D721Med (cell line): ENCODE results near the gene CFAP61.

Source experiments
- DNase-seq: peaks from one replicate; pipeline ENCODE4 v3.0.0; 2011; ENCODE audit warnings: low spot score; ENCODE audit not compliant: insufficient read length
- FAIRE-seq: peaks from 2 replicates; lab custom pipeline; 2011; peaks lifted over from hg19 to GRCh38; lab: Jason Lieb, UNC
- TF ChIP-seq, protein P1 (sequence below): IDR thresholded peaks from 2 replicates; pipeline ENCODE4 v1.5.1; 2012; ENCODE audit warnings: mild to moderate bottlenecking, control low read depth; ENCODE audit not compliant: insufficient read depth; ENCODE audit errors: missing control alignments

The CFAP61 gene

GRCh38 chr20:20199361-20200160 is 147.2 kb downstream of the CFAP61 start:
- FAIRE-seq (no peak), DNase-seq (no peak)
- TF ChIP-seq, protein P1, sequence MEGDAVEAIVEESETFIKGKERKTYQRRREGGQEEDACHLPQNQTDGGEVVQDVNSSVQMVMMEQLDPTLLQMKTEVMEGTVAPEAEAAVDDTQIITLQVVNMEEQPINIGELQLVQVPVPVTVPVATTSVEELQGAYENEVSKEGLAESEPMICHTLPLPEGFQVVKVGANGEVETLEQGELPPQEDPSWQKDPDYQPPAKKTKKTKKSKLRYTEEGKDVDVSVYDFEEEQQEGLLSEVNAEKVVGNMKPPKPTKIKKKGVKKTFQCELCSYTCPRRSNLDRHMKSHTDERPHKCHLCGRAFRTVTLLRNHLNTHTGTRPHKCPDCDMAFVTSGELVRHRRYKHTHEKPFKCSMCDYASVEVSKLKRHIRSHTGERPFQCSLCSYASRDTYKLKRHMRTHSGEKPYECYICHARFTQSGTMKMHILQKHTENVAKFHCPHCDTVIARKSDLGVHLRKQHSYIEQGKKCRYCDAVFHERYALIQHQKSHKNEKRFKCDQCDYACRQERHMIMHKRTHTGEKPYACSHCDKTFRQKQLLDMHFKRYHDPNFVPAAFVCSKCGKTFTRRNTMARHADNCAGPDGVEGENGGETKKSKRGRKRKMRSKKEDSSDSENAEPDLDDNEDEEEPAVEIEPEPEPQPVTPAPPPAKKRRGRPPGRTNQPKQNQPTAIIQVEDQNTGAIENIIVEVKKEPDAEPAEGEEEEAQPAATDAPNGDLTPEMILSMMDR: no peak

DNA sequence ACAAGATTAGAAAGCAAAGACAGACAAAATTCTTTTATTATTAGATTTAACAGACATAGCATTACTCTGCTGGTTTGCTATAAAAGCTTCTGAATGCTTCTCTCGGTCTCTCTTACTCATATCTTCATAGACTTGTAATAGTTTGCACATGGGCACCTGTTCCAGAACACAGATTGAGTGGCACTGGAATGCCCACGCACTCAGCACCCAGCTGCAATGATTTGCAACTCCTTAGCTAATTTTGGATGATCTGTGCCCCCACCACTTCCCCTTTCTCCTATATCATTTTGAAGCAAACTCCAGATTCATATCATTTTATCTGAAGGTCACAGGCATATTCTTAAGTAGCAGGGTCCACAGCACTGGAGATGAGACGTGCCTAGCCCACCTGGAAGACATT is 148.8 kb downstream of the CFAP61 start:
- FAIRE-seq (no peak), DNase-seq (no peak)
- TF ChIP-seq, protein P1: no peak

DNA sequence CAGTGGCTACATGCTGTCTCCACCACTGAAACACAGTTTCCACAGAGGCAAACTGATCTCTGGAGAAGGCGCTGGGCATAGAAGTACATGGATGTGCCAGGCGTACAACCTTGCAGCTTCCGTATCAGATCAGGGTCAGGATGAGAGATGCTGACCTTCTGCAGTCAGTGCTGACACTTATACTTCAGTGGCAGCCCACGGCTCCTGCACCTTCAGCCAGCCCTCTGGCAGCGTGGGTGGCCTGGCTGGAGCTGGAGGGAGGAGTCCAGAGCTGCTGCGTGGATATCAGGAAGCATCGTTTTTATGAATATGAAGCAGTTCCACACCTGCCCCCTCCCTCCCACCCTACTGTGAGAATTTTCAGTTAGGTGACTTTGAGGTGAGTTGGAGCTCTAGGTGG is 149.3 kb downstream of the CFAP61 start:
- FAIRE-seq: no peak
- no peak for DNase-seq
- TF ChIP-seq, protein P1: no peak

DNA sequence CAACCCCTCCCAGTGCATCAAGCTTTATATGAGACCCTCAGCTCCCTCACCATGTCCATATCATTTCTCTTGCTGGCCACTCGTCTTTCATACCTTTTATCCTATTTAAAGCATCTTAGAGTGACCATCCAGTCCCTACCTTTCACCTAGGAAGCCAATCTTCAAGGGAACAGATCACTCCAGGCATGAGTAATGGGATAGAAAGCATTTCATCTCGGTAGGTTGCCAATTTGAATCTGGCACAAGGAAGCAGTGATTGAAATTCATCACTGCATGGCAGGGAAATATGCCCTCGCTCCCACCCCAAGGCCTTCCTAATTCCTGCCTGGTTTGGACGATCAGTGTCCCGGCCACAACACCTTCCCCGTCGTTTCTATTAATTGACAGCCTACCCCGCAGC is 150.4 kb downstream of the CFAP61 start:
- DNase-seq (no peak), FAIRE-seq (no peak)

DNA sequence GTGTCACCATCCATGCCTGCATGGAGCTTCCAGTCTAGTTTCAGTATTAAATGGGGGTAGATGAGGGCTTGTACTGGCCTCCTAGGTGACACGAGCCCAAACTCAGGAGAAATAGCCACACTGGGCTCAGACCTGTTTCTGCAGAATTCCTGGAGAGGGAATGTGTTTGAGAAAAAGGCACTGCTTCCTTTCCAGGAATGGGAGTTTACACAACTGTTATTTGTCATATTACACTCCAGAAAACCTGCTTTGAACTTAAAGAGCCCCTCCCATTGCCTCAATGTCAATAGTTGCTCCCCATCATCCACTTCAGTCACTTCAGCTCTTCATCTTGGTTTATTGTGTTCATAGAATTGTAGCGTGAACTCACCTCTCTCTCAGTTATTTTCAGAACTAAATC is 151.5 kb downstream of the CFAP61 start:
- FAIRE-seq (no peak), DNase-seq (no peak)
- TF ChIP-seq, protein P1: no peak

More for the DNA sequence above, 150.4 kb downstream of the CFAP61 start:
- TF ChIP-seq, protein P1: no peak

- TF ChIP-seq, protein P1: no peak
- FAIRE-seq: no peak
Observed at GRCh38 chr20:20204256-20204655, 151.9 kb downstream of the CFAP61 start.

More at GRCh38 chr20:20204256-20204655, 151.9 kb downstream of the CFAP61 start:
- no peak for DNase-seq
